HG03095 (cell line): ENCODE results near the gene GSTM2.

Experiments
- ATAC-seq: cut with Tn5 transposase; IDR thresholded peaks from one replicate; pipeline ENCODE4 v1.9.1; 2021; ENCODE audit warnings: moderate library complexity; ENCODE audit not compliant: unreplicated experiment

Gene GSTM2

DNA sequence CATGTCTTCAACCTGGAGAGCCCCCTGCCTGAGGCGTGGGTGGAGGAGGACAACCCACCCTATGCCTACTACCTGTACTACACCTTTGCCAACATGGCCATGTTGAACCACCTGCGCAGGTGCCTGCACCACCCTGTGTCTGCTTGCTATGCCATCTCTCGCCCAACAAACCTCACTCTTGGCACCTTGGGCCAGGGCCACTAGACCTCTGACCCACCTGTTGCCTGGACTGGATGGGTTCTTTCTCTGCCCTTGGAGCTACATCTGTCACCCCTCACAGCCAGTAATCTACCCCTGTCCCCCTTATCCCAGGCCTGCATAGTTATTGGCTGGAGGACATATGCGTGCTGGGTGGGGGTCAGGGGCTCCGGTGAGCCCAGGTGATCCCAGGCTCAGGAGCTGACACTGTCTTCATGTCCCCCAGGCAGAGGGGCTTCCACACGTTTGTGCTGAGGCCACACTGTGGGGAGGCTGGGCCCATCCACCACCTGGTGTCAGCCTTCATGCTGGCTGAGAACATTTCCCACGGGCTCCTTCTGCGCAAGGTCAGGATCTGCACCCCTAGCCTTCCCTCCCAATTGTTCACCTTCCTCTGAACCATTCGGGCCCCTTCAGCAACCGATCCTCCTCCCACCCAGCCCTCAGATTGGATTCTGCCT is 38.4 kb upstream of the GSTM2 start:
- no peak for ATAC-seq

DNA sequence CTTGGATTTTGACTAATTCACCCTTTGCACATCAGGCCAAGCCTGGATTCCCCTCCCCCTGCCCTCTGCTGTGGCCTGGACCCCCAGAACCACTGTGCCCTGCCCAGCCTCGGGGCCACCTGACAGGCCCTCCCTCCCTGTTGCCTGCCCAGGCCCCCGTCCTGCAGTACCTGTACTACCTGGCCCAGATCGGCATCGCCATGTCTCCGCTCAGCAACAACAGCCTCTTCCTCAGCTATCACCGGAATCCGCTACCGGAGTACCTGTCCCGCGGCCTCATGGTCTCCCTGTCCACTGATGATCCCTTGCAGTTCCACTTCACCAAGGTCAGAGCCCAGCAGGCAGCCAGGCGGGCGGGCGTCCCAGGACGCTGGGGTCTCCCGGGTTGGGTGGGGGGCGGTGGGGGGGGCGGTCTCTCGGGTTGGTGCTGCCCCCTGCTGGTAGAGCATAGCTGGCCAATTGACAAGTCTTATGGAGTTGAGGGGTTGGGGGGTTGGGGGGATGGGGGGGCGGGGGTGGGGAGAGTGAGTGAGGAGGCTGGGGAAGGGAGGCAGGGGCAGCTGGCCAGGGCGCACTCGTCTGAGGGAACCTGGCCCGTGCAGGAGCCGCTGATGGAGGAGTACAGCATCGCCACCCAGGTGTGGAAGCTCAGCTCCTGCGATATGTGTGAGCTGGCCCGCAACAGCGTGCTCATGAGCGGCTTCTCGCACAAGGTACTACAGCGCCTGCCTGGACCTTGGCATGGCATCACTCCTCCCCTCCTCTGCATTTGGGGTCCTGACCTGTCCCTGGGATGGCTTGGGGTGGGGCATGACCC is 37.6 kb upstream of the GSTM2 start:
- ATAC-seq, result no peak

DNA sequence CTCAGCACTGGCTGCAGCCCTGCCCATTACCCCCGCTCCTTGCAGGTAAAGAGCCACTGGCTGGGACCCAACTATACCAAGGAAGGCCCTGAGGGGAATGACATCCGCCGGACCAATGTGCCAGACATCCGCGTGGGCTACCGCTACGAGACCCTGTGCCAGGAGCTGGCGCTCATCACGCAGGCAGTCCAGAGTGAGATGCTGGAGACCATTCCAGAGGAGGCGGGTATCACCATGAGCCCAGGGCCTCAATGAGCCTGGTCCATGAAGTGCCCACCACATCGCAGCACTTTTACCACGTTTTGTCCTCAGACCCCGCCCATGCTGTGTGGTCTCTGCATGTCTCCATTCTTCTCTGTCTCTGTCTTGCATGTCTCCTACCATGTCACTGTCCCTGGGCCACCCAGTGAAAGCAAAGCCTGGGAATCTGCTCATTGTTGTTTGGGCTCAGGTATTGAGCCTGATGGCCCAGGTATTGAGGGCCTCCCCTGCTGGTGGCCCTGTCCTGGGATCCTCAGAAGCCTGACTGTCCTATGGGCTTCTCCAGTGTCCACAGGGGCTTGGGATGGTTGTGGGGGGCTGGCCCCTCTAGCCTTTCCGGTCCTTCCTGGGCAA is 36.9 kb upstream of the GSTM2 start:
- ATAC-seq, result no peak

GRCh38 chr1:109631513-109632505 is 36.0 kb upstream of the GSTM2 start:
- ATAC-seq, result no peak

- ATAC-seq, result no peak
Observed at GRCh38 chr1:109632671-109633346, 35.0 kb upstream of the GSTM2 start.

- ATAC-seq, result no peak
Observed at GRCh38 chr1:109634292-109634691, 33.6 kb upstream of the GSTM2 start.

DNA sequence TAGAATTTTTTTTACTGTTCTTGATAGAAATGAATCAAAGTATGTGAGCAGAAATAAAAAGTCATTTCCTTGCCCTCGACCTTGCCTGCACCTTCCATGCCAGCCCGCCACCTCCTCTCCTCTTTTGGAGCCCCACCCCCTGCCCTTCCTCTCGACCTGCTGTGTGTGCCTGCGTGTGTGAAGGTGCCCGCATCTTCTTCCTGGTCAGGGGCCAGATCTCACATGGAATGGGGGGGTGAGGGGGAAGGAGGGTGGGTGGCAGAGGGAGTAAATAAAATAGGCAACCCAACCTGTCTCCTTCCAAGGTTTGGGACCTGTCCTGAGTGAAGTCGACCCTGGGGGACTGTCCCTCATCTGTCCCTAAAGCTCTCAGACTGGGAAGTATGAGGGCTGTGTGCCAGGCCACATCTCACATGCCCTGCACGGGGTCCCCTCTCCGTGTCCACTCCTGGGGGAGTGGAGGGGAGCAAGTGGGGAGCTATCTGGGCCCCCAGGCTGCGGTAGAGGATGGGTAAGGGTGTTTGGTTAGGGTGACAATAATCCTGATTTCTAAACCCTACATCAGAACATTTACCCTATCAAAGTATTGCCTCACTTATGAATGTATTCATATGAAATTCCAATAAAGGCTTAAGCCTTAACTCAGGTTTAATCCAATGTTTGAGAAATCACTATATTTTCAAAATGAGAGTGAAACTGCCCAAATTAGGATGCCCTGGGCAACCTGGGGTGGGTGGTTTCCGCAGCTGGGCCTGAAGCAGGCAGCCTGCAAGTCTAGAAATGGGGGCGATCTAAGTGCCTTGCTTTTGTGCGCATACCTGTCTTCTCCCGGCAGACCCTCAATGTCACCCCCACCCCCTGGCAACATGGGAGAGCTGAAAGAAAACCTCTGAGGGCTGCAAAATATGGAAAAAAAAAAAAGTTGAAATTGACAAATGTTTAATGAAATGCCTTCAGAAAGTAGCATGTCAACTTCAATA is 32.8 kb upstream of the GSTM2 start:
- ATAC-seq, result no peak

- ATAC-seq, result no peak
Observed at GRCh38 chr1:109635862-109636200, 32.0 kb upstream of the GSTM2 start.

DNA sequence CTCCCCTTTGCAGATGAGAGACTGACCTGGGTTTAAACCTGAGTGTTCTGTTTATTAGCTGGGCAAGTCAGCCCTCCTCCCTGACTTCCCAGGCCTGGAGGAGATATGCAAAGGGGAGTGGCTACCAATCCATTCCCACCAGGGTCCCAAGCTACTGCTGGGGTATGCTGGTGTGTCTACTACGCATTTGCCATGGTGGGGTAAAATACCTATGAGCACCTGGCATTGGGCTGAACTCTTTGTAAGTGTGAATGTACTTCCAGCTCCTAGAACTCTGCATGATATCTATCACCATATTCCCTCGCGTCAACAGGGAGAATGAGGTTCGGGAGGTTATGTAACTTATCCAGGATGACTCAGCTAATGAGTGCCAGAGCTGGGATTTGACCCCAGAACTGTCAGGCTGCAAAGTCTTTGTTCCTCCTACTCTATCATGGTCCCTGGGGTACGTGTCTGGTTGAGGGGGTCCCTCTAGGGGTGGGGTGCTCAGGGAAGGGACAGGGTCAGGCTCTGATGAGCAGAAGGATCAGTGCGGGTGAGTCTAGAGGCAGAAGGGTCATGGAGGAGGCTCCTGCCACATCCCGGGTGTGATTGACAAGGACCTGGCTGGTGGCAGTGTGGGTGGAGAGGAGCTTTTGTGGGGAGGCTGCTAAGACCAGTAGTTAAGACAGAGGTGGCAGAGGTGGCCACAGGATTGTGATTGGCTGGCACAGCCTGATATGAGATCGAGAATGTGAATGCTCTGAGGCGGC is 31.5 kb upstream of the GSTM2 start:
- ATAC-seq, result no peak

DNA sequence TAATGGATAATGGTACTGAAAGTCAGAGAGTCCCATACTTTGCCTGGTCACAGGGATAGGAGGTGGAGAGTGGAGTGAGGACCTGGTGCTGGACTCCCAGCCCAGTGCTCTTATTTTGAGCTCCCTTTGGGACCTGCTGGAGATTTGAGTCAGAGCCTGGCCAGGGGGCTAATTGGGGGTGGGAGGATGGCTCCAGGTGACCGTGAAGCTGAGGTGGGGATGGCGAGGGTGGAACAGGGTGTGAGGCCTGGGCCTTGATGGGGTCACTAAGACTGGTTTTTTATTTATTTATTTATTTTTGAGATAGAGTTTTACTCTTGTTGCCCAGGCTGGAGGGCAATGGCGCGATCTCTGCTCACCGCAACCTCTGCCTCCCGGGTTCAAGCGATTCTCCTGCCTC is 30.4 kb upstream of the GSTM2 start:
- ATAC-seq, result no peak

DNA sequence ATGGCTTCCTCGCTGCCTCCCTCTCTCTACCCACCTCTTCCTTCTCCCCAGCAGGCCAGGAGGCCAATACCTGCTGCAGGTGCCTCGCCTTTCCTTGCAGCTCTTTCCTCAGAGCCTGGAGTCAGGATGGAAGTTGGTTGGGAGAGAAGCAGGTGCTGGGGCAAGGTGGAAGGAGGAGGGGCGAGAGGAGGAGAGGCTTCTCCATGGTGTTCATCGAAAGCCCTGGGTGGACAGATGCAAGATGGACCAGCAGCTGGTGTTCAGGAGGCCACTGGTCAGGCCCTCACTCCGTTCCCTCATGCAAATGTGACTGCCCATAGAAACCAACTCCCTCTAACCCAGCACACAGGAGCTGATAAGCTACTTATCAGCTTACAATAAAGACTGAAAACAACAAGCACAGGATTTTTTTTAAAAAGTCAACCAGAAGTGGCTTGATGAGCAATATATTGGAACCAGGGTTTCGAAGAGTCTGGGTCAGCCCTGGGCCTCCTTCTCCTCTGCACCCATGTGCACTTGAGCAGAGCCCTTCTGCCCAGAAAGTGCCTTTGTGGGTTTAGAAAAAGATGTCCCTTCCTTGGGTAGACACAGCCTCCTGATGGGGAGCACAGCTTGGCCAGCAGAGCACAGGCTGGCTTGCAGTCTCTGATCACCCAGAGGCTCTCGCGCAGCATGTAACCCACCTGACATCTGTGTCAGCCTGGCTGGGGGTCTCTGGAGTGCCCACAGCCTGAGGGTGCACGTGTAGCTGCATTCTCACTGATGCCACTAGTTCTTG is 28.6 kb upstream of the GSTM2 start:
- ATAC-seq, result no peak

- ATAC-seq, result no peak
Observed at GRCh38 chr1:109639841-109640184, 28.0 kb upstream of the GSTM2 start.

DNA sequence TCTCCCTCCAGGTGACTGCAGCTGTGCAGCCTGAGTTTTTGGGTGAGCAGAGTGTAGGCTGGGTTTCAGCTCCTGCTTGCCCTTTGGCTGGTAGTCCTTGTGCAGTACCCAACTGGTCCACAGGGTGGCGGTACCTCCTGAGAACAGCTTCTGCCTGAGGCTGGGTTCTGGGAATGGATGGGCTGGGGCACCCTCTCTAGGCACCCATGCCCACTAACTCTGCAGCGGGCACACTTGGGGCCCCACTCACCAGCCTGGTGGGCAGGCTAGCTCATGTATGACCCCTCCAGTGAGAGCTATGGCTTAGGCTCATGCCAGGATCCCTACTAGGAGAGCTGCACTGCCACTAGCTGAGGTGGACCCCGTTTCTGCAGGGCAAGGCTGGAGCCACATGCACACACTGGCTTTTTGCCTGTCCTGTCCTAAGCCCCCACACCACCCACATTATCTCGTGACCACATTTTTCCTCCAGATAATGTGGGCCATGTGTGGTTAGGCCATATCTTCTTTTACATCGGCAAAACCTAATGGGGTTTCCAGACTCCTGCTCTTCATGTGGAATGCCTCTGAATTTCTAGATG is 27.5 kb upstream of the GSTM2 start:
- ATAC-seq, result peak; percentile 61

- no peak for ATAC-seq
Observed at GRCh38 chr1:109641078-109641740, 26.6 kb upstream of the GSTM2 start.

DNA sequence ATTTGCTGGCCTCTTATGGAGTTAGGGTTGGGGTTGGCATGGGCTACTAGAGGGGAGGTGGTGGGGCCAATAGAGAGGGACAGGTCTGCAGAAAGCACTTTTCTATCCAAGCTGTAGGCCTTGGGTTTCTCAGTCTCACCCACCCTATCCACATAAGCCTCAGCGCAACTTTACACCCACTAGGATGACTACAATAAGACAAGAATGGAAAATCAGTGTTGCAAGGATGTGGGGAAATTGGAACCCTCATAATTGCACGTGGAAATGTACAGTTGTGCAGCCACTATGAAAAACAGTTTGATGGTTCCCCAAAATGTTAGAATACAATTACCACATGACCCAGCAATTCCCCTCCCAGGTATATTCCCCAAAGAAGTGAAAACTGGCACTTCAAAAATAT is 26.0 kb upstream of the GSTM2 start:
- ATAC-seq, result no peak

DNA sequence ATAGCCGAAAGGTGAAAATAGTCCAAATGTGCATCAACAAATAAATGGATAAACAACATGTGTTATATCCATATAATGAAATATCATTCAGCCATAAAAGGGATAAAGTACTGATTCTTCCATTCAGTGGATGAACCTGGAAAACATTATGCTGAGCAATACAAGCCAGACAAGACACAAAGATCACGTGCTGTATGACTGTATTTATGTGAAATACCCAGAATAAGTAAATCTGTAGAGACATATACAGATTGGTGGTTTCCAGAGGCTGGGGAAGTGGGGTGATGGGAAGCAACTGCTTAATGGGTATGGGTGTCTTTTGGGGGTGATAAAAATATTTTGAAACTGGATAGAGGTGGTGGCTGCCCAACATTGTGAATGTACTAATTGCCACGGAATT is 25.2 kb upstream of the GSTM2 start:
- no peak for ATAC-seq
